ENCODE data around the gene SPNS2.

Gene SPNS2

GRCh38 chr17:4480929-4481898, 17.5 kb upstream of the SPNS2 start:
- DNase-seq, result peak; percentile 44 to 49

GRCh38 chr17:4482338-4483011, 16.2 kb upstream of the SPNS2 start:
- DNase-seq, result no peak

GRCh38 chr17:4483012-4483840, 15.5 kb upstream of the SPNS2 start:
- no peak for DNase-seq

GRCh38 chr17:4485676-4486646, 12.7 kb upstream of the SPNS2 start:
- DNase-seq, result peak; percentile 54 to 65

- no peak for DNase-seq
Measured at GRCh38 chr17:4487296-4487695, 11.4 kb upstream of the SPNS2 start.

- no peak for DNase-seq
Measured at GRCh38 chr17:4487820-4488716, 10.6 kb upstream of the SPNS2 start.

- no peak for DNase-seq
Measured at GRCh38 chr17:4488989-4489595, 9.6 kb upstream of the SPNS2 start.

GRCh38 chr17:4490109-4490591, 8.5 kb upstream of the SPNS2 start:
- no peak for DNase-seq

- no peak for DNase-seq
Measured at GRCh38 chr17:4490637-4491061, 8.0 kb upstream of the SPNS2 start.

- DNase-seq, result peak in 1 of 2 donors; percentile 29
Measured at GRCh38 chr17:4492721-4493561, 5.7 kb upstream of the SPNS2 start.

- no peak for DNase-seq
Measured at GRCh38 chr17:4497101-4497824, 1.4 kb upstream of the SPNS2 start.

GRCh38 chr17:4499431-4500190, 930 bp downstream of the SPNS2 start:
- peak; percentile 27 to 42 for DNase-seq

- DNase-seq, result no peak
Measured at GRCh38 chr17:4500191-4500571, 1.5 kb downstream of the SPNS2 start.

GRCh38 chr17:4501295-4501949, 2.7 kb downstream of the SPNS2 start:
- no peak for DNase-seq

- no peak for DNase-seq
Measured at GRCh38 chr17:4502466-4503154, 3.9 kb downstream of the SPNS2 start.

- DNase-seq, result no peak
Measured at GRCh38 chr17:4503283-4504025, 4.8 kb downstream of the SPNS2 start.
